ENCODE data around the gene FBN2.

Gene FBN2

DNA sequence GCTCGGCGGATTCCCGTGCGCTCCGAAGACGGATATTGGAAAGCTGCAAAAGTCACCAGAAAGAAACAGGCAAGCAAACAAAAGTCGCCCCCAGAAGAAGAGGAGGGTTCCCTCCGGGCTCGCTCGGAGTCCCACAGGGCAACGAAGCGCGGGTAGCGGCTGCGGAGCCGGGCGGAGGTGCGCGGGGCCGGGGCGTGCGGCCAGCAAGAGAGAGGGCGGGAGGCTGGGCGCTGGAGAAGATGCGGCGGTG is at the start of gene FBN2:
Gene FBN2 (minus strand): TSS at position 246 of the 250 bp plus-strand sequence. CDS start 642 bp downstream, outside the sequence.
- DNase-seq, result no peak

- DNase-seq, result no peak
These were observed 49.2 kb upstream of the FBN2 start for GRCh38 chr5:128587275-128587674.

GRCh38 chr5:128586848-128587247 is 48.8 kb upstream of the FBN2 start:
- no peak for DNase-seq

DNA sequence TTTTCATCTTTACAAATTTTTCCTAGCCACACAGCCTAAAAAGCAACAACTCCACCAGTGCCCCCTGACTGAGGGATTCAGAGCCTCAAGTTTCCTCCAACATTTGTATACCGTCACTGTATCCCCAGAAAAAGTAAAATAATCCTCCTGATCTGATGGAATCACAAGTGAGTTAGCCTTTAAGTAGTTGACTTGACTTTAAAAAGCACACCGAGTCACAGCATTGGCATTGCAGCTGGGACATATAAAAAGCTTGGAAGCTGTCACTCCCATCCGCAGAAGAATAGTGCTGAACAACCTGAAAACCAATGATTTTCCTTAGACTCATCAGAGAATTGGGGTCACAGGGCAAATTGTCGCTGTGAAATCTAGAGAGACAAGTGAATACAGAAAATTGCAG is 41.6 kb upstream of the FBN2 start:
- no peak for DNase-seq

GRCh38 chr5:128579093-128579492 is 41.0 kb upstream of the FBN2 start:
- DNase-seq, result no peak

- no peak for DNase-seq
These were observed 36.0 kb upstream of the FBN2 start for GRCh38 chr5:128574041-128574440.

- DNase-seq, result no peak
These were observed 34.9 kb upstream of the FBN2 start for GRCh38 chr5:128572930-128573319.

GRCh38 chr5:128572051-128572929 is 34.2 kb upstream of the FBN2 start:
- DNase-seq, result no peak

DNA sequence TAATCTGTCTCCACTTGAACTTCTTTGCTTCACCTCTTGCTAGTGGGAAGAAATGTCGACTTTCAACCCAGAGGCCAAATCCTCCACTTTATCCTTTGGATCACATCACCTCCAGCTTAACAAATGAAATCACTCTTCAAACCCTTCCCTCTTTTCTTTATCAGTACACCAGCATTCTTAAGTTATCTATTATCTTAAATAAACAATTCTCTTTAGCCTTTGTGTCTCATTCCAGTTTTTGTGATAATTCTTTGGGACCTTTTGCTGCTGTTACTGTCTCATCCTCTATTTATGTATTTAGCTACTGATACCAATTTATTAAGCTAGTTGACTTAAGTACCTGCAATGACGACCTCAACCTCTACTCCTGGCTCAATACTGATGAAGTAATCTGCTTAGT is 28.1 kb upstream of the FBN2 start:
- DNase-seq, result no peak

GRCh38 chr5:128559300-128560297 is 21.6 kb upstream of the FBN2 start:
- DNase-seq, result no peak

DNA sequence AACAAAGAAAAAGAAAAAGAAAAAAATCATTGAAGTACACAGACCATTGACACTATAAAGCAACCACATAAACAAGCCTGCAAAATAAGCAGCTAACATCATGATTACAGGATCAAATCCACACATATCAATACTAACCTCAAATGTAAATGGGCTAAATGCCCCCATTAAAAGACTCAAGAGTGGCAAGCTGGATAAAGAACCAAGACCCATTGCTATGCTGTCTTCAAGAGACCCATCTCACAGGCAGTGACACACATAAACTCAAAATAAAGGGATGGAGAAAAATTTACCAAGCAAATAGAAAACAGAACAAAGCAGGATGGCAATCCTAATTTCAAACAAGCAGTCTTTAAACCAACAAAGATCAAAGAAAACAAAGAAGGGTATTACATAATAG is 15.7 kb upstream of the FBN2 start:
- DNase-seq, result no peak

DNA sequence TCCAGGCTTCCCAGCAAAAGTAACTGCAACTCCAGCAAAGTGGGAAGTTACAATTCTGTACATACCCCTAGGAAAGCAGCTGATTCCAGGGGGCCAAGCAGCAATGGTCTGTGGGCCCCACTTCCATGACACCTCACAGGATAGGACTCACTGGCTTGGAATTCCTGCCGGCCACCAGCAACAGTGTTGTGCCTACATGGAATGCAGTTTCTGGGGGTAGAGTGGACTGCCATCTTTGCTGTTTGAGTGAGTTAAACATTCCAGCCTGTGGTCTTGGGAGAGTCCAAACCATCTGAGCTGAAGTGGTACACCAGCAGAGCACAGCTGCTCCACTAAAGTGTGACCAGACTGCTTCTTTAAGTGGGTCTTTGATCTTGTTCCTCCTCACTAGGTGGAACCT is 13.4 kb upstream of the FBN2 start:
- no peak for DNase-seq

DNA sequence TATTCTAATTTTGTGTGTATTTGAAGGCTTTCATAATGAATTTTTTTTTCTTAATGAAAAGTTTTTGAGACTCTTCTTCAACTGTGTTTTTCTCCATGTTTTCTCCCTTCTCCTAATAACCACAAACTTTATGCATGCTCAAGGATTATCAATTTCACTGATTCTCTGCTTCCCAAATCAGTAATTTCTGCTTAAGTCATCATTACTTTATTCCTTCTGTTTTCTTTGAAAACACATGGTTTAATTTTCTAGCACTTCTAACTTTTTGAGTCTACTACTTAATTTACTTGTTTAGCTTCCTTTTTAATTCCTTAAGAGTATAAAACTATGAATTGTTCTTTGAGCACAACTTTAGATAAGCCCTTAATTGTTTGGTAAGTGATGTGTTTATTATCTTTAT is 11.5 kb upstream of the FBN2 start:
- no peak for DNase-seq

DNA sequence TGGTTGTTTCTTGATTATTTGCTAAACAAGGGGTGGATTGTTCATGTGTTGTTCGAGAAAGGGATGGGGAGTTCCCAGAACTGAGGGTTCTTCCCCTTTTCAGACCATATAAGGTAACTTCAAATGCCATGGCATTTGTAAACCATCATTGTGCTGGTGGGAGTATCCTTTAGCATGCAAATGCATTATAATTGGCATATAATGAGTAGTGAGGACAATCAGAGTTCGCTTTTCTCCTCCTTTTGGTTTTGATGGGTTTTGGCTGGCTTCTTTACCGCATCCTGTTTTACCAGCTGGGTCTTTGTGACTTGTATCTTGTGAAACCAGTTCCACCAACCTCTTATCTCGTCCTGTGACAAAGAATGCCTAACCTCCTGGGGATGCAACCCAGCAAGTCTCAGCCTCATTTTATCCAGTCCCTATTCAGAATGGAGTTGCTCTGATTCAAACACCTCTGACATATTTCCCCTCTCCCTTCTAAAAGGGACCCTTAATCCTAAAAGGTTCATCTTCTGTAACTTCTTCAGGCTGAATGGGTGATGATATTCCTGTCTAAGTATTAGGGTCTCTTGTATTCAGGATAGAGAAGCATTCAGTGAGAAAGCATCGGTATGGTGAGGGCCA is 8.7 kb upstream of the FBN2 start:
- no peak for DNase-seq

- no peak for DNase-seq
These were observed 3.3 kb upstream of the FBN2 start for GRCh38 chr5:128541385-128541784.

DNA sequence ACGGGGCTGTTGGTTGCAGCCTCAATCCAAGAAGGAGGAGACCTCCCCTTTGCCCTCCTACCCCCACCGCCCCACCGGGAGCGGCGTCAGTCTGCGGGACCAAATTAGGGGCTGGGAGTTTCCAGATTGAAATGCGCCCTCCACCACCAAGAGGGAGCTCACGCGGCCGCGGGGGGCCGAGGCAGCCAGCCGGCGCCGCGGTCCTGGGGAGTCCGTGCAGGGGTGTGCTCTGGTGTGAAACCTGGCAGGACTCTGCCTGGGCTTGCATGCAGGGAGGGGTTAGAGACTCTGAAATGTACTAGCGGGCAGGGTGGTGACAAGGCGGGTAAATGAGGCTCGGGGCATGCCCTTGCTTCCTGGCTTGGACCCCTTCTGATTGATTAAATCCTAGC is 989 bp upstream of the FBN2 start:
- no peak for DNase-seq

- no peak for DNase-seq
These were observed 399 bp upstream of the FBN2 start for GRCh38 chr5:128538250-128539037.

DNA sequence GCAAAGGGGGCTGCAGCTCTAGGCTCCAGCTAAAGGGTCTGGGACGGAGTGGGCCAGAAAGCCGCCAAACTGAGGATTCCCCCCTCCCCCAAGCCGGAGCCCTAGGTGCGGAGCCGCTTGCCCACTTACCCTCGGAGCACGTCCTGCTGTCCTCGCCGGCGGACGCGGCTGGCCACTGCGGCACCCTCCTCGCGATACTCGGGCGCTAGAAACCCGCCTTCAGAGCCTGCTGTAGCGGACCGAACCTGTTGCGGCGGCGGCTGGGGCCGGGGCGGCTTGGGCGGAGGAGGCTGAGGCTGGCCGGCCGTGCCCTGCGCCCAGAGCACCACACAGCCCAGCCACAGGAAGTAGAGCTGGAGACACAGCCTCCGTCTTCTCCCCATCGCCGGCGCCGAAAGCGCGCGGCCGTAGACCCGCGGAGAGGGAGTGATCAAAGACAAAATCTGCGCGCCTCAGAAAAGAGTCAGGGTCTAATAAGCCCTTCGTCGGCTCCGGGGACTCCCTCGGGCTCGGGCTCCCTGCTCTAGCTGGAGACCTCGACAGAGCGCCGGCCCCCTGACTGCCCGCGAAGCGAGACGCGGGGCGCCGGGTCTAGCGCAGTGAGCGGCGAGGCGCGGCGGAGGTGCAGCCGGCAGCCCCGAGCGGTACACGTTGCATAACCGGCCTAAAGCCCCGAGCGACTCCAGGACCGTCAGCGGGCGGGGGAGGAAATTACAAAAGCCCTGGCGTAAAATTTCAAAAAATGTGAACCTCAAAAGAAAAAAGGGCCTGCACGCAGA is 635 bp downstream of the FBN2 start:
- DNase-seq, result no peak

DNA sequence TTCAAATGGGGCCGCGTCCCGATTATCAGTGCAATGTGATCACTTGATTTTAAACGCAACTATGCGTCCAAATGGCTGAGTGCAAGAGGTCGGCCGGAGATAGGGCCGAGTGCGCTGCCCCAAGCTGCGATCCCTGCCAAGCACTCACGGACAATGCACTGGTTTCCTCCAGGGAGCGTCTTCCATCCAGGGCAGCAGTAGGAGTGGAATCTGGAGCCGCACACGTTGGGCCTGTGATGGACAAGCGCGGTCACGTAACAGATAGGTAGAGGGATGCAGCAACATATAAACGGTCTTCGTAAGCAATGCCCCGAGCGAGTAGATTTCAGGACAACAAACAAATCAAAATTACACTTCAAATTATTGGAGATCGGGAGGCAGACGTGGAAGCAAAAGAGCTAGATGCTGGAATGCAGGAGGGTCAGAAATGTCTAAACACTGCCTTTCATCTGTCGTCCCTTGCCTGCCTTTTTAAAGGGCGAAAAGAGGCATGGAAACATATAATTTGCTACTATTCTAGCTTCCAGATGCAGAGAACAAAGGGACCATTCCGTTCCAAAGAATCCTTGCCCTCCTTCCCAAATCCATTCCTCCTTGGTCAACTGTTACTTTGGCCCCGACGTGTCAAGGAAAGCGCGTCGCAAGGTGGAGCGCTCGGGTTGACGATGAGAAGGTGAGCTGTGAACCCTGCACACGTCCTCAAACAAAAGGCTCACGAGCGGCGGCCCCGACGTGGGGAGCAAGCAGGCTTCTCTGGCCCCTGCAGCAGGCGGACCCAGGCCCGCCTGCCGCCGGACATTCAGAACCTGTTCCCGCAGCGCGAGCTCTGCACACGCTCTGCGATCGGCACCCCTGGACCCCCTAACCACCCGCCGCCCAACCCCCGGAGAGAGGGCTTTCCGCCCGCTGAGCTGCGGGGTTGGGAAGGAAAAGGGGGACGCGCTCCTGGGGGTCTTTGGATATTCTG is 1.5 kb downstream of the FBN2 start:
- DNase-seq, result no peak

- DNase-seq, result no peak
These were observed 2.8 kb downstream of the FBN2 start for GRCh38 chr5:128535251-128535650.

GRCh38 chr5:128534726-128535125 is 3.3 kb downstream of the FBN2 start:
- DNase-seq, result no peak

All from activated CD8-positive, alpha-beta memory T cell treated with anti-CD3 and anti-CD28 coated beads, Interleukin-2, amount 50 U/mL, for 4 hours (primary cell).